NB4 (cell line): ENCODE results near the gene HP.

Experiments
- MYC ChIP-seq: IDR thresholded peaks from 2 replicates; pipeline ENCODE4 v1.6.1; 2011; ENCODE audit warnings: low read depth, low read length
- POLR2A ChIP-seq: IDR thresholded peaks from 2 replicates; pipeline ENCODE4 v1.6.1; 2011; ENCODE audit warnings: mild to moderate bottlenecking; ENCODE audit not compliant: insufficient read length; ENCODE audit errors: extremely low read depth
- TF ChIP-seq, protein P1 (sequence below): IDR thresholded peaks from one replicate; pipeline ENCODE4 v1.5.1; 2012; ENCODE audit warnings: low read depth, low read length
- TF ChIP-seq, protein P2 (sequence below): IDR thresholded peaks from 2 replicates; pipeline ENCODE4 v1.6.1; 2011; ENCODE audit warnings: low read depth, low read length

GRCh38 chr16:72084445-72084844, 30.1 kb downstream of the HP start:
- TF ChIP-seq, protein P1, sequence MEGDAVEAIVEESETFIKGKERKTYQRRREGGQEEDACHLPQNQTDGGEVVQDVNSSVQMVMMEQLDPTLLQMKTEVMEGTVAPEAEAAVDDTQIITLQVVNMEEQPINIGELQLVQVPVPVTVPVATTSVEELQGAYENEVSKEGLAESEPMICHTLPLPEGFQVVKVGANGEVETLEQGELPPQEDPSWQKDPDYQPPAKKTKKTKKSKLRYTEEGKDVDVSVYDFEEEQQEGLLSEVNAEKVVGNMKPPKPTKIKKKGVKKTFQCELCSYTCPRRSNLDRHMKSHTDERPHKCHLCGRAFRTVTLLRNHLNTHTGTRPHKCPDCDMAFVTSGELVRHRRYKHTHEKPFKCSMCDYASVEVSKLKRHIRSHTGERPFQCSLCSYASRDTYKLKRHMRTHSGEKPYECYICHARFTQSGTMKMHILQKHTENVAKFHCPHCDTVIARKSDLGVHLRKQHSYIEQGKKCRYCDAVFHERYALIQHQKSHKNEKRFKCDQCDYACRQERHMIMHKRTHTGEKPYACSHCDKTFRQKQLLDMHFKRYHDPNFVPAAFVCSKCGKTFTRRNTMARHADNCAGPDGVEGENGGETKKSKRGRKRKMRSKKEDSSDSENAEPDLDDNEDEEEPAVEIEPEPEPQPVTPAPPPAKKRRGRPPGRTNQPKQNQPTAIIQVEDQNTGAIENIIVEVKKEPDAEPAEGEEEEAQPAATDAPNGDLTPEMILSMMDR = no peak
- TF ChIP-seq POLR2A = no peak
- TF ChIP-seq, protein P2, sequence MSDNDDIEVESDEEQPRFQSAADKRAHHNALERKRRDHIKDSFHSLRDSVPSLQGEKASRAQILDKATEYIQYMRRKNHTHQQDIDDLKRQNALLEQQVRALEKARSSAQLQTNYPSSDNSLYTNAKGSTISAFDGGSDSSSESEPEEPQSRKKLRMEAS = no peak
- TF ChIP-seq MYC = no peak
